H9 (cell line): ENCODE data around the gene RNF111. TPM values are rescaled to one million over a fixed set of nuclear protein-coding genes. Genes with fewer than 3 reads are reported as not detected.

Source experiments
- DNase-seq: peaks from one replicate; pipeline ENCODE4 v3.0.0-alpha.2; 2017
- H2AFZ ChIP-seq: one replicate; pipeline ENCODE4 v1.6.1; 2013; ENCODE audit warnings: mild to moderate bottlenecking, low read length, control low read depth, moderate library complexity
- H2AK5ac ChIP-seq: 2 replicates; pipeline ENCODE4 v1.6.1; 2013; ENCODE audit warnings: low read length, control low read depth, mixed read lengths; ENCODE audit not compliant: insufficient read length
- H2BK120ac ChIP-seq: one replicate; pipeline ENCODE4 v1.6.1; 2013; ENCODE audit warnings: low read depth, mild to moderate bottlenecking, low read length, control low read depth, inconsistent platforms; ENCODE audit not compliant: poor library complexity, severe bottlenecking
- H2BK12ac ChIP-seq: 2 replicates; pipeline ENCODE4 v1.6.1; 2013; ENCODE audit warnings: low read length, control low read depth, mixed read lengths, low read depth; ENCODE audit not compliant: insufficient read length
- H2BK15ac ChIP-seq: 2 replicates; pipeline ENCODE4 v1.6.1; 2013; ENCODE audit warnings: low read depth, low read length, control low read depth
- H2BK20ac ChIP-seq: one replicate; pipeline ENCODE4 v1.6.1; 2013; ENCODE audit warnings: low read depth, mild to moderate bottlenecking, low read length, control low read depth, inconsistent platforms; ENCODE audit not compliant: poor library complexity, severe bottlenecking
- H2BK5ac ChIP-seq: 2 replicates; pipeline ENCODE4 v1.6.1; 2013; ENCODE audit warnings: low read length, control low read depth, mixed read lengths; ENCODE audit not compliant: insufficient read length
- H3K14ac ChIP-seq: 2 replicates; pipeline ENCODE4 v1.6.1; 2013; ENCODE audit warnings: low read length, control low read depth; ENCODE audit not compliant: insufficient read depth
- H3K18ac ChIP-seq: 2 replicates; pipeline ENCODE4 v1.6.1; 2013; ENCODE audit warnings: low read depth, mild to moderate bottlenecking, mixed read lengths, low read length, control low read depth; ENCODE audit not compliant: insufficient read length
- H3K23ac ChIP-seq: 2 replicates; pipeline ENCODE4 v1.6.1; 2013; ENCODE audit warnings: low read length, control low read depth, mixed read lengths, low read depth; ENCODE audit not compliant: insufficient read length
- H3K23me2 ChIP-seq: 2 replicates; pipeline ENCODE4 v1.6.1; 2013; ENCODE audit warnings: low read depth, mild to moderate bottlenecking, mixed read lengths, low read length, control low read depth; ENCODE audit not compliant: insufficient read length, poor library complexity, severe bottlenecking
- H3K27ac ChIP-seq: 2 replicates; pipeline ENCODE4 v1.5.1; 2013; ENCODE audit warnings: low read length, control low read depth, mixed read lengths, low read depth; ENCODE audit not compliant: insufficient read length
- H3K27me3 ChIP-seq: 2 replicates; pipeline ENCODE4 v1.6.1; 2013; ENCODE audit warnings: low read length, control low read depth, inconsistent platforms; ENCODE audit not compliant: insufficient read depth
- H3K4ac ChIP-seq: 2 replicates; pipeline ENCODE4 v1.6.1; 2013; ENCODE audit warnings: low read depth, mild to moderate bottlenecking, control low read depth, inconsistent platforms, low read length, moderate library complexity
- H3K4me1 ChIP-seq: 2 replicates; pipeline ENCODE4 v1.6.1; 2013; ENCODE audit warnings: low read length, control low read depth, inconsistent platforms; ENCODE audit not compliant: insufficient read depth
- H3K4me2 ChIP-seq: 2 replicates; pipeline ENCODE4 v1.6.1; 2013; ENCODE audit warnings: low read length, control low read depth, mixed read lengths; ENCODE audit not compliant: insufficient read length, insufficient read depth
- H3K56ac ChIP-seq: 2 replicates; pipeline ENCODE4 v1.6.1; 2013; ENCODE audit warnings: low read depth, mild to moderate bottlenecking, mixed read lengths, low read length, control low read depth; ENCODE audit not compliant: insufficient read length
- H3K79me1 ChIP-seq: 2 replicates; pipeline ENCODE4 v1.6.1; 2013; ENCODE audit warnings: low read depth, mild to moderate bottlenecking, moderate library complexity, low read length, control low read depth, inconsistent platforms; ENCODE audit not compliant: insufficient read depth, poor library complexity, severe bottlenecking
- H3K79me2 ChIP-seq: 2 replicates; pipeline ENCODE4 v1.6.1; 2013; ENCODE audit warnings: low read length, control low read depth, inconsistent platforms; ENCODE audit not compliant: insufficient read depth
- H3K9ac ChIP-seq: 2 replicates; pipeline ENCODE4 v1.6.1; 2013; ENCODE audit warnings: low read length, control low read depth, mixed read lengths; ENCODE audit not compliant: insufficient read length; ENCODE audit errors: extremely low read depth
- H3K9me3 ChIP-seq: one replicate; pipeline ENCODE4 v1.6.1; 2013; ENCODE audit warnings: low read depth, low read length, inconsistent platforms; ENCODE audit not compliant: control insufficient read depth
- H3T11ph ChIP-seq: one replicate; pipeline ENCODE4 v1.6.1; 2013; ENCODE audit warnings: mild to moderate bottlenecking, low read length, control low read depth, inconsistent platforms
- H4K20me1 ChIP-seq: one replicate; pipeline ENCODE4 v1.6.1; 2013; ENCODE audit not compliant: control insufficient read depth, insufficient read length, insufficient read depth
- H4K5ac ChIP-seq: 2 replicates; pipeline ENCODE4 v1.6.1; 2013; ENCODE audit warnings: low read depth, mild to moderate bottlenecking, mixed read lengths, low read length, control low read depth; ENCODE audit not compliant: insufficient read length
- H4K8ac ChIP-seq: replicated peaks from 2 replicates; pipeline ENCODE4 v1.6.1; 2013; ENCODE audit warnings: low read length, control low read depth, mixed read lengths, low read depth; ENCODE audit not compliant: insufficient read length
- H4K91ac ChIP-seq: 2 replicates; pipeline ENCODE4 v1.6.1; 2013; ENCODE audit warnings: low read depth, mild to moderate bottlenecking, moderate library complexity, mixed read lengths, low read length, control low read depth; ENCODE audit not compliant: insufficient read length
- H3K27ac Mint-ChIP-seq, 3 experiments: 2 replicates in 2 of 3; 3 replicates in 1 of 3; pipeline ENCODE4 v1.8.0; 2020 to 2021; ENCODE audit warnings: mixed read lengths in 3 of 3, mild to moderate bottlenecking in 1 of 3, moderate library complexity in 1 of 3
- H3K27me3 Mint-ChIP-seq: 2 replicates; pipeline ENCODE4 v1.8.0; 2021; ENCODE audit warnings: low read depth, mild to moderate bottlenecking, moderate library complexity, mixed read lengths
- H3K36me3 Mint-ChIP-seq, 3 experiments: 2 replicates in 2 of 3; 3 replicates in 1 of 3; pipeline ENCODE4 v1.8.0; 2020 to 2021; ENCODE audit warnings: low read depth in 3 of 3, mixed read lengths in 3 of 3; ENCODE audit not compliant: insufficient read depth in 1 of 3
- H3K4me1 Mint-ChIP-seq, 2 experiments: 2 replicates each; pipeline ENCODE4 v1.8.0; 2020; ENCODE audit warnings: mixed read lengths in 2 of 2
- H3K4me3 Mint-ChIP-seq, 2 experiments: 2 replicates in 1 of 2; 3 replicates in 1 of 2; pipeline ENCODE4 v1.8.0; 2020 to 2021; ENCODE audit warnings: mild to moderate bottlenecking in 2 of 2, mixed read lengths in 2 of 2, moderate library complexity in 1 of 2
- H3K9me3 Mint-ChIP-seq, 2 experiments: 2 replicates in 1 of 2; 3 replicates in 1 of 2; pipeline ENCODE4 v1.8.0; 2020; ENCODE audit warnings: mild to moderate bottlenecking in 2 of 2, mixed read lengths in 2 of 2, moderate library complexity in 1 of 2
- CTCF ChIP-seq: fragments of 200-600 bp; sonication (generic); conservative IDR thresholded peaks from 3 replicates; pipeline ENCODE4 v1.8.0; 2021; ENCODE audit warnings: antibody characterized with exemption, mild to moderate bottlenecking
- WGBS: extraction: QIAGEN DNeasy Blood & Tissue Kit; methylation state at CpG from one replicate; pipeline ENCODE4 v1.1.7; 2013; ENCODE audit warnings: missing lambda C conversion rate, low lambda C conversion rate, mixed read lengths; ENCODE audit not compliant: insufficient read length; ENCODE audit errors: extremely low coverage; 5-methylcytosine and 5-hydroxymethylcytosine counted together
- total RNA-seq: library from RNA; stranded (reverse); gene quantifications from 2 replicates; pipeline ENCODE4 v1.2.1, GENCODE V29; 2021

RNF111 gene
- total RNA-seq, 1 experiment from 2014 or later: 28.0 TPM

- Histone ChIP-seq H3K79me1 (peaks cover 3% of the 10 kb centered on the region), H4K5ac (no peak overlapping the region), H3T11ph (no peak overlapping the region), H2BK15ac (no peak overlapping the region), H2BK120ac (no peak overlapping the region), H2BK12ac (no peak overlapping the region), H3K4me2 (no peak overlapping the region), H3K79me2 (peaks cover 3% of the 10 kb centered on the region; the same call in 1 of the 2 replicates), H3K23me2 (no peaks in the 10 kb centered on the region), H2BK20ac (no peak overlapping the region), H3K23ac (no peak overlapping the region), H3K56ac (no peak overlapping the region), H3K14ac (no peak overlapping the region), H2AK5ac (no peak overlapping the region), H3K4me1 (no peaks in the 10 kb centered on the region), H3K4ac (no peak overlapping the region), H4K91ac (no peak overlapping the region), H4K8ac (no peak overlapping the region), H3K9me3 (no peaks in the 10 kb centered on the region), H3K9ac (no peak overlapping the region), H2BK5ac (no peak overlapping the region), H4K20me1 (no peaks in the 10 kb centered on the region), H3K18ac (no peak overlapping the region), H3K27ac (no peak overlapping the region), H2AFZ (no peak overlapping the region), H3K27me3 (no peaks in the 10 kb centered on the region)
- Mint-ChIP-seq H3K27ac (peak overlapping the region in 1 of 3 experiments; percentile 42; a peak in 3 of 7 replicates), H3K36me3 (peaks cover 0 to 10% (median 8%) of the 10 kb centered on the region in 3 experiments; a peak in 4 of 7 replicates), H3K4me3 (no peak overlapping the region), H3K27me3 (no peaks in the 10 kb centered on the region), H3K9me3 (no peaks in the 10 kb centered on the region), H3K4me1 (peaks cover 0 to 3% of the 10 kb centered on the region in 2 experiments; a peak in 1 of 4 replicates)
- TF ChIP-seq CTCF: no peak
- no peak for DNase-seq
- no CpG with 5 or more reads among the region's 6 CpGs for WGBS
These were observed 20.6 kb downstream of the RNF111 start for GRCh38 chr15:59008086-59008485.
